ENCODE data around the gene RANBP3. TPM values are rescaled to one million over a fixed set of nuclear protein-coding genes. Genes with fewer than 3 reads are reported as not detected.
"Not testable (repeated sequence)": the region's sequence is repeated elsewhere in the genome, so short reads cannot be mapped to it uniquely, and the experiment has no call there.

Gene RANBP3
- total RNA-seq, 1 experiment from 2014 or later, result 59.5 TPM

GRCh38 chr19:5883157-5883873 is 94.6 kb downstream of the RANBP3 start:
- POLR2A ChIA-PET, result interaction anchor here (0.6 to 2.0 kb wide), 3 partner anchors 20 to 1209 kb away, joined by 3 to 9 read pairs (median 3); partner anchors contain the start of genes NDUFA11 and VMAC
- H3K9me3 Mint-ChIP-seq (ENCODE audit: unreplicated experiment); intact Hi-C loops (cut with micrococcal nuclease); H3K36me3 Mint-ChIP-seq (ENCODE audit: insufficient read depth, unreplicated experiment); H3K27ac Mint-ChIP-seq (ENCODE audit: low read depth, unreplicated experiment); CTCF ChIA-PET; H3K4me1 Mint-ChIP-seq (ENCODE audit: insufficient read depth, unreplicated experiment); BruUV-seq (replicated peaks); H3K27me3 Mint-ChIP-seq (ENCODE audit: insufficient read depth, unreplicated experiment); H3K4me3 Mint-ChIP-seq (ENCODE audit: unreplicated experiment): not testable (repeated sequence)
- peak; percentile 42 for DNase-seq (ENCODE audit: unreplicated experiment)

GRCh38 chr19:5882421-5882968 is 95.4 kb downstream of the RANBP3 start:
- ChIA-PET POLR2A (interaction anchor here (0.5 to 2.0 kb wide), 4 partner anchors 9 to 1208 kb away, joined by 3 to 9 read pairs (median 4); partner anchors contain the start of gene NDUFA11), CTCF (no interaction called here)
- TF ChIP-seq CTCF (IDR thresholded peaks at IDR 0.05; ENCODE audit: unreplicated experiment), result no peak
- DNase-seq (ENCODE audit: unreplicated experiment), result no peak
- Mint-ChIP-seq H3K27me3 (ENCODE audit: insufficient read depth, unreplicated experiment) (no peaks in the 10 kb centered on the region), H3K4me1 (ENCODE audit: insufficient read depth, unreplicated experiment) (no peaks in the 10 kb centered on the region), H3K9me3 (ENCODE audit: unreplicated experiment) (no peaks in the 10 kb centered on the region), H3K36me3 (ENCODE audit: insufficient read depth, unreplicated experiment) (no peaks in the 10 kb centered on the region), H3K4me3 (ENCODE audit: unreplicated experiment) (no peak overlapping the region), H3K27ac (ENCODE audit: low read depth, unreplicated experiment) (no peak overlapping the region)
- intact Hi-C loops (cut with micrococcal nuclease), result no loop called here
- BruUV-seq (replicated peaks), result no TSS peak

- BruUV-seq (replicated peaks), result no TSS peak
- no peak overlapping the region for H3K4me3 Mint-ChIP-seq (ENCODE audit: unreplicated experiment)
- no peak for DNase-seq (ENCODE audit: unreplicated experiment)
- no peak for TF ChIP-seq CTCF (IDR thresholded peaks at IDR 0.05; ENCODE audit: unreplicated experiment)
- no peak overlapping the region for H3K27ac Mint-ChIP-seq (ENCODE audit: low read depth, unreplicated experiment)
- intact Hi-C loops (cut with micrococcal nuclease), result no loop called here
- no peaks in the 10 kb centered on the region for H3K9me3 Mint-ChIP-seq (ENCODE audit: unreplicated experiment)
- H3K36me3 Mint-ChIP-seq (ENCODE audit: insufficient read depth, unreplicated experiment), result no peaks in the 10 kb centered on the region
- H3K27me3 Mint-ChIP-seq (ENCODE audit: insufficient read depth, unreplicated experiment), result no peaks in the 10 kb centered on the region
- H3K4me1 Mint-ChIP-seq (ENCODE audit: insufficient read depth, unreplicated experiment), result no peaks in the 10 kb centered on the region
- ChIA-PET POLR2A (interaction anchor here (0.5 to 2.0 kb wide), 3 partner anchors 10 to 87 kb away, joined by 3 to 9 read pairs (median 4); partner anchors contain the start of gene NDUFA11), CTCF (no interaction called here)
Measured at GRCh38 chr19:5881543-5882299, 96.2 kb downstream of the RANBP3 start.

GRCh38 chr19:5880604-5881078 is 97.3 kb downstream of the RANBP3 start:
- H3K27me3 Mint-ChIP-seq (ENCODE audit: insufficient read depth, unreplicated experiment), result no peaks in the 10 kb centered on the region
- no peak overlapping the region for H3K4me3 Mint-ChIP-seq (ENCODE audit: unreplicated experiment)
- H3K27ac Mint-ChIP-seq (ENCODE audit: low read depth, unreplicated experiment), result no peak overlapping the region
- ChIA-PET POLR2A (interaction anchor here (1.0 kb wide), 1 partner anchor 22 kb away, joined by 4 read pairs; no protein-coding TSS in a partner anchor), CTCF (interaction anchor here (0.6 kb wide), 1 partner anchor 1255 kb away, joined by 3 read pairs; no protein-coding TSS in a partner anchor)
- no peaks in the 10 kb centered on the region for H3K4me1 Mint-ChIP-seq (ENCODE audit: insufficient read depth, unreplicated experiment)
- no TSS peak for BruUV-seq (replicated peaks)
- H3K9me3 Mint-ChIP-seq (ENCODE audit: unreplicated experiment), result no peaks in the 10 kb centered on the region
- intact Hi-C loops (cut with micrococcal nuclease), result no loop called here
- no peaks in the 10 kb centered on the region for H3K36me3 Mint-ChIP-seq (ENCODE audit: insufficient read depth, unreplicated experiment)
- peak; percentile 51 for DNase-seq (ENCODE audit: unreplicated experiment)
- no peak for TF ChIP-seq CTCF (IDR thresholded peaks at IDR 0.05; ENCODE audit: unreplicated experiment)

All from MCF 10A (cell line).